Measurements from ENCODE around the gene LCN12.

- TF ChIP-seq CTCF (IDR thresholded peaks at IDR 0.05) (no peak), POLR2A (IDR thresholded peaks at IDR 0.05) (no peak)
Measured at GRCh38 chr9:136942881-136943230, 9.2 kb upstream of the LCN12 start.

Data from Peyer's patch (tissue), 4 donors.